HCT116 (cell line): ENCODE results near the gene FAAH2. TPM values are rescaled to one million over a fixed set of nuclear protein-coding genes. Genes with fewer than 3 reads are reported as not detected.

ENCODE experiments used
- ATAC-seq: fragments of 200-7000 bp; cut with Tn5 transposase; 2 replicates; pipeline ENCODE4 v1.9.1; 2020; ENCODE audit warnings: mild to moderate bottlenecking, moderate library complexity
- BruUV-seq: library from RNA; stranded (reverse); fragments of 400-500 nt; replicated peaks from 2 replicates; lab custom pipeline; 2021; lab: Mats Ljungman, UMichigan
- CTCF ChIA-PET: fragments of 300-600 bp; sonication (Branson Sonifier 250); formaldehyde crosslinking; loops from one replicate; lab custom pipeline; 2021; ENCODE audit warnings: antibody characterized with exemption; lab: Charles Lee
- POLR2A ChIA-PET: fragments of 300-600, 350-600 bp; sonication (Branson Sonifier 250); formaldehyde crosslinking; loops from one replicate; lab custom pipeline; 2021; ENCODE audit warnings: antibody characterized with exemption; lab: Charles Lee
- RAD21 ChIA-PET, 2 experiments: fragments of 300-600 bp; sonication (Branson Sonifier 250); formaldehyde crosslinking; loops; one replicate each; lab custom pipeline; 2023; ENCODE audit warnings: low total read pairs in 2 of 2; ENCODE audit not compliant: uncharacterized antibody in 2 of 2, unreplicated experiment in 2 of 2, low non-redundant PET in 1 of 2; lab: Charles Lee
- DNase-seq: peaks from one replicate; pipeline ENCODE4 v3.0.0-alpha.2; 2010; ENCODE audit warnings: low read depth, low spot score
- H2AFZ ChIP-seq: fragments of 200-600 bp; shearing (Covaris generic), sonication (generic); 2 replicates; pipeline ENCODE4 v1.6.1; 2017; ENCODE audit warnings: low read depth, mixed run types, mixed read lengths, antibody characterized with exemption, low read length; ENCODE audit not compliant: poor library complexity, severe bottlenecking
- H3K27ac ChIP-seq: 2 replicates; pipeline ENCODE4 v1.5.1; 2012; ENCODE audit warnings: low read depth, low read length
- H3K27me3 ChIP-seq: fragments of 200-600 bp; sonication (generic); 2 replicates; pipeline ENCODE4 v1.6.1; 2016; ENCODE audit warnings: mixed run types, low read length, mixed read lengths; ENCODE audit not compliant: insufficient read depth
- H3K36me3 ChIP-seq, 2 experiments: fragments of 200-500 bp in 1 of 2; fragments of 200-600 bp in 1 of 2; sonication (Bioruptor generic) in 1 of 2; sonication (generic) in 1 of 2; 2 replicates each; pipeline versions ENCODE4 v1.5.1 to v1.6.1; 2014 to 2016; ENCODE audit warnings: low read length in 2 of 2, inconsistent platforms in 1 of 2, mixed read lengths in 1 of 2, mixed run types in 1 of 2; ENCODE audit not compliant: insufficient read depth in 2 of 2, control insufficient read depth in 1 of 2
- H3K4me1 ChIP-seq, 2 experiments: fragments of 200-600 bp in 1 of 2; sonication (generic) in 1 of 2; 2 replicates each; pipeline versions ENCODE4 v1.5.1 to v1.6.1; 2012 to 2017; ENCODE audit warnings: low read length in 2 of 2, inconsistent platforms in 1 of 2, mild to moderate bottlenecking in 1 of 2, mixed read lengths in 1 of 2, mixed run types in 1 of 2, moderate library complexity in 1 of 2; ENCODE audit not compliant: insufficient read depth in 2 of 2, control insufficient read depth in 1 of 2
- H3K4me2 ChIP-seq: fragments of 200-600 bp; sonication (generic); 2 replicates; pipeline ENCODE4 v1.6.1; 2017; ENCODE audit warnings: mixed run types, low read length, mixed read lengths
- H3K4me3 ChIP-seq, 2 experiments: fragments of 200-600 bp in 1 of 2; sonication (generic) in 1 of 2; replicated peaks in 1 of 2; 2 replicates each; pipeline ENCODE4 v1.5.1; 2011 to 2016; ENCODE audit warnings: low read length in 2 of 2, control low read depth in 1 of 2, low read depth in 1 of 2, mild to moderate bottlenecking in 1 of 2, mixed read lengths in 1 of 2, mixed run types in 1 of 2
- H3K79me2 ChIP-seq: fragments of 200-600 bp; sonication (generic); 2 replicates; pipeline ENCODE4 v1.6.1; 2017; ENCODE audit warnings: mild to moderate bottlenecking, mixed run types, low read length, moderate library complexity, mixed read lengths; ENCODE audit not compliant: insufficient read depth
- H3K9ac ChIP-seq: fragments of 200-600 bp; sonication (generic); 2 replicates; pipeline ENCODE4 v1.6.1; 2016; ENCODE audit warnings: low read length, mixed read lengths
- H3K9me2 ChIP-seq: fragments of 200-600 bp; sonication (generic), shearing (Covaris generic); 2 replicates; pipeline ENCODE4 v1.6.1; 2017; ENCODE audit warnings: mixed run types, mild to moderate bottlenecking, moderate library complexity; ENCODE audit not compliant: insufficient read depth
- H3K9me3 ChIP-seq, 2 experiments: fragments of 200-500 bp in 1 of 2; fragments of 200-600 bp in 1 of 2; sonication (Bioruptor generic) in 1 of 2; sonication (generic) in 1 of 2; 2 replicates each; pipeline ENCODE4 v1.6.1; 2014 to 2017; ENCODE audit warnings: low read length in 2 of 2, mixed read lengths in 2 of 2, inconsistent platforms in 1 of 2, low read depth in 1 of 2, mild to moderate bottlenecking in 1 of 2, mixed run types in 1 of 2, moderate library complexity in 1 of 2; ENCODE audit not compliant: control insufficient read depth in 1 of 2, insufficient read depth in 1 of 2
- H4K20me1 ChIP-seq: fragments of 200-600 bp; sonication (generic), shearing (Covaris generic); 2 replicates; pipeline ENCODE4 v1.6.1; 2017; ENCODE audit warnings: mixed run types, mild to moderate bottlenecking, moderate library complexity; ENCODE audit not compliant: insufficient read depth
- EZH2phosphoT487 ChIP-seq: fragments of 200-600 bp; IDR thresholded peaks from 2 replicates; pipeline ENCODE4 v1.6.1; 2018; ENCODE audit warnings: antibody characterized with exemption, borderline replicate concordance
- JUND ChIP-seq: IDR thresholded peaks from 2 replicates; pipeline ENCODE4 v1.6.1; 2012
- POLR2AphosphoS5 ChIP-seq: IDR thresholded peaks from 2 replicates; pipeline ENCODE4 v1.6.1; 2011; ENCODE audit warnings: mild to moderate bottlenecking, low read depth, low read length, moderate library complexity
- RAD21 ChIP-seq: IDR thresholded peaks from 2 replicates; pipeline ENCODE4 v1.6.1; 2012; ENCODE audit warnings: low read depth, mild to moderate bottlenecking
- SIN3A ChIP-seq: IDR thresholded peaks from 2 replicates; pipeline ENCODE4 v1.6.1; 2012; ENCODE audit warnings: low read depth
- TCF7L2 ChIP-seq: IDR thresholded peaks from 2 replicates; pipeline ENCODE4 v1.7.0; 2011; ENCODE audit warnings: borderline replicate concordance, inconsistent platforms; ENCODE audit not compliant: insufficient read depth, insufficient read length; ENCODE audit errors: extremely low read depth
- ZFX ChIP-seq: fragments of 450-650 bp; IDR thresholded peaks from 2 replicates; pipeline ENCODE4 v1.6.1; 2017
- ZNF274 ChIP-seq: fragments of 200-500 bp; sonication (Bioruptor generic); IDR thresholded peaks from 2 replicates; pipeline ENCODE4 v1.6.1; 2014; ENCODE audit warnings: mild to moderate bottlenecking, low read depth, low read length, inconsistent platforms
- intact Hi-C: fragments of 100-400 bp; cut with micrococcal nuclease; formaldehyde crosslinking; loops from 2 replicates; pipeline ENCODE4 v1.10.0; 2022
- total RNA-seq: library from RNA; stranded (reverse); gene quantifications from one replicate; pipeline ENCODE4 v1.2.1, GENCODE V29; 2021; ENCODE audit not compliant: unreplicated experiment
- TF ChIP-seq, protein P1 (sequence below): IDR thresholded peaks from 2 replicates; pipeline ENCODE4 v1.6.1; 2012; ENCODE audit warnings: low read depth

The FAAH2 gene
- total RNA-seq, 1 experiment from 2014 or later, result 6.1 TPM

DNA sequence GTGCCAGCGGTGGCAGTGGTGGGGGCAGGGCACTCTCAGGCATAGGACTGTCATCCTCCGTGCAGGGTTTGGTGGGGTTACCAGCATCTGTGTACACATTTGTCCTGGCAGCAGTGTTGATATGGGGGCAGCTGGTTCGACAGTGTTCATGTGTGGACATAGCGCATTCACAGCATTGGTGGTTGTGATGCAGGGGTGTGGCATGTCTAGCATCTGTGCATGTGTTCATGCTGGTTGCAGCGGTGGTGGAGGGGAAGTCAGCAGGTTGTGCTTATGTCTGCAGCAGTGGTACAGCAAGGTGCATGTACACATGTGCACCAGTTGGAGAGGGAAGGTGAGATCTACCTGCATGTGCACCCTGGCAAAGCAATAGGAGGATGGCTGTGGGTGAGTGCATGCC, 230.0 kb downstream of the FAAH2 start:
- Histone ChIP-seq H3K27ac (no peak overlapping the region), H3K79me2 (no peaks in the 10 kb centered on the region), H3K4me2 (no peak overlapping the region), H3K9me2 (no peaks in the 10 kb centered on the region), H3K4me1 (no peaks in the 10 kb centered on the region), H3K36me3 (no peaks in the 10 kb centered on the region), H2AFZ (no peak overlapping the region), H3K4me3 (no peak overlapping the region), H4K20me1 (no peaks in the 10 kb centered on the region), H3K27me3 (no peaks in the 10 kb centered on the region), H3K9ac (no peak overlapping the region), H3K9me3 (no peaks in the 10 kb centered on the region)
- POLR2A ChIA-PET, result no interaction called here
- intact Hi-C loops, result no loop called here
- CTCF ChIA-PET, result no interaction called here
- RAD21 ChIA-PET, result no interaction called here
- no peak for TF ChIP-seq POLR2AphosphoS5
- TF ChIP-seq EZH2phosphoT487, result no peak
- TF ChIP-seq SIN3A, result no peak
- TF ChIP-seq RAD21, result no peak
- no peak for TF ChIP-seq ZNF274
- TF ChIP-seq, protein P1, sequence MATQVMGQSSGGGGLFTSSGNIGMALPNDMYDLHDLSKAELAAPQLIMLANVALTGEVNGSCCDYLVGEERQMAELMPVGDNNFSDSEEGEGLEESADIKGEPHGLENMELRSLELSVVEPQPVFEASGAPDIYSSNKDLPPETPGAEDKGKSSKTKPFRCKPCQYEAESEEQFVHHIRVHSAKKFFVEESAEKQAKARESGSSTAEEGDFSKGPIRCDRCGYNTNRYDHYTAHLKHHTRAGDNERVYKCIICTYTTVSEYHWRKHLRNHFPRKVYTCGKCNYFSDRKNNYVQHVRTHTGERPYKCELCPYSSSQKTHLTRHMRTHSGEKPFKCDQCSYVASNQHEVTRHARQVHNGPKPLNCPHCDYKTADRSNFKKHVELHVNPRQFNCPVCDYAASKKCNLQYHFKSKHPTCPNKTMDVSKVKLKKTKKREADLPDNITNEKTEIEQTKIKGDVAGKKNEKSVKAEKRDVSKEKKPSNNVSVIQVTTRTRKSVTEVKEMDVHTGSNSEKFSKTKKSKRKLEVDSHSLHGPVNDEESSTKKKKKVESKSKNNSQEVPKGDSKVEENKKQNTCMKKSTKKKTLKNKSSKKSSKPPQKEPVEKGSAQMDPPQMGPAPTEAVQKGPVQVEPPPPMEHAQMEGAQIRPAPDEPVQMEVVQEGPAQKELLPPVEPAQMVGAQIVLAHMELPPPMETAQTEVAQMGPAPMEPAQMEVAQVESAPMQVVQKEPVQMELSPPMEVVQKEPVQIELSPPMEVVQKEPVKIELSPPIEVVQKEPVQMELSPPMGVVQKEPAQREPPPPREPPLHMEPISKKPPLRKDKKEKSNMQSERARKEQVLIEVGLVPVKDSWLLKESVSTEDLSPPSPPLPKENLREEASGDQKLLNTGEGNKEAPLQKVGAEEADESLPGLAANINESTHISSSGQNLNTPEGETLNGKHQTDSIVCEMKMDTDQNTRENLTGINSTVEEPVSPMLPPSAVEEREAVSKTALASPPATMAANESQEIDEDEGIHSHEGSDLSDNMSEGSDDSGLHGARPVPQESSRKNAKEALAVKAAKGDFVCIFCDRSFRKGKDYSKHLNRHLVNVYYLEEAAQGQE, result no peak
- TF ChIP-seq JUND, result no peak
- TF ChIP-seq TCF7L2, result no peak
- no peak for TF ChIP-seq ZFX
- no TSS peak for BruUV-seq
- DNase-seq (no peak), ATAC-seq (no peak)
